ENCODE results near the gene FGFR4.
"Not testable (repeated sequence)": the region's sequence is repeated elsewhere in the genome, so short reads cannot be mapped to it uniquely, and the experiment has no call there.

GRCh38 chr5:177048531-177048930, 38.2 kb upstream of the FGFR4 start:
- not testable (repeated sequence) for TF ChIP-seq CTCF (IDR thresholded peaks at IDR 0.05); POLR2A (IDR thresholded peaks at IDR 0.05); POLR2AphosphoS5 (IDR thresholded peaks at IDR 0.05; ENCODE audit: insufficient read depth in 1 of 2, low read depth in 1 of 2)
